Osteocyte (in vitro differentiated cells): ENCODE data around the gene TMED5. TPM values are rescaled to one million over a fixed set of nuclear protein-coding genes. Genes with fewer than 3 reads are reported as not detected.

Source experiments
- DNase-seq: peaks from one replicate; pipeline ENCODE4 v3.0.0; 2021; ENCODE audit warnings: mixed read lengths; ENCODE audit not compliant: unreplicated experiment; ENCODE audit errors: extremely low spot score
- H3K27ac Mint-ChIP-seq: one replicate; pipeline ENCODE4 v1.8.0; 2021; ENCODE audit warnings: mild to moderate bottlenecking, mixed read lengths; ENCODE audit not compliant: unreplicated experiment
- H3K27me3 Mint-ChIP-seq: one replicate; pipeline ENCODE4 v1.8.0; 2021; ENCODE audit warnings: mixed read lengths; ENCODE audit not compliant: unreplicated experiment
- H3K36me3 Mint-ChIP-seq: one replicate; pipeline ENCODE4 v1.8.0; 2021; ENCODE audit warnings: mixed read lengths; ENCODE audit not compliant: unreplicated experiment
- H3K4me1 Mint-ChIP-seq: one replicate; pipeline ENCODE4 v1.8.0; 2021; ENCODE audit warnings: mixed read lengths; ENCODE audit not compliant: unreplicated experiment
- H3K4me3 Mint-ChIP-seq: one replicate; pipeline ENCODE4 v1.8.0; 2021; ENCODE audit warnings: mild to moderate bottlenecking, moderate library complexity, mixed read lengths; ENCODE audit not compliant: unreplicated experiment
- H3K9me3 Mint-ChIP-seq: one replicate; pipeline ENCODE4 v1.8.0; 2021; ENCODE audit warnings: mixed read lengths; ENCODE audit not compliant: unreplicated experiment
- total RNA-seq: library from RNA; stranded (reverse); gene quantifications from 2 replicates; pipeline ENCODE4 v1.2.1, GENCODE V29; 2021
- TF ChIP-seq, protein P1 (sequence below): fragments of 200-600 bp; sonication (generic); IDR thresholded peaks from 2 replicates; pipeline ENCODE4 v1.5.0; 2021; ENCODE audit warnings: antibody characterized with exemption, mild to moderate bottlenecking, moderate library complexity

TMED5 gene
- total RNA-seq, 1 donor from 2014 or later, result 31.5 TPM

DNA sequence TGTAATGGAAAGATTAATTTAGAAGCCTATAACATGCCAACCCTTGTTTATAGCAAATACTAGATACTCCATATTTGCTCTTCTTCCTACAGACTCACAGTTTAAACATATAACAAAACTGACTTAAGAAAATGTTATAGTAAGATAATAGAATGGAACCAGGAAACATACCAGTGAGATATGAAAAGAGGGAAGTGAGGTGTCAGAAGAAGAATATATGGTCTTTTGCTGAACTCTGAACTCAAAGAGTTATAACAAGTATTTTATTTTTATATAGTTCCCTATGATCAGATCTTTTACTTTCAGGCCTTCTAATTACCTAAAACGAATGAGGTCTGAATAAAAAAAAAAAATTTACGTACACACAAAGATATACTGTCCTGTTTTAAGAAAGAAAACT is 20.9 kb downstream of the TMED5 start:
- TF ChIP-seq, protein P1, sequence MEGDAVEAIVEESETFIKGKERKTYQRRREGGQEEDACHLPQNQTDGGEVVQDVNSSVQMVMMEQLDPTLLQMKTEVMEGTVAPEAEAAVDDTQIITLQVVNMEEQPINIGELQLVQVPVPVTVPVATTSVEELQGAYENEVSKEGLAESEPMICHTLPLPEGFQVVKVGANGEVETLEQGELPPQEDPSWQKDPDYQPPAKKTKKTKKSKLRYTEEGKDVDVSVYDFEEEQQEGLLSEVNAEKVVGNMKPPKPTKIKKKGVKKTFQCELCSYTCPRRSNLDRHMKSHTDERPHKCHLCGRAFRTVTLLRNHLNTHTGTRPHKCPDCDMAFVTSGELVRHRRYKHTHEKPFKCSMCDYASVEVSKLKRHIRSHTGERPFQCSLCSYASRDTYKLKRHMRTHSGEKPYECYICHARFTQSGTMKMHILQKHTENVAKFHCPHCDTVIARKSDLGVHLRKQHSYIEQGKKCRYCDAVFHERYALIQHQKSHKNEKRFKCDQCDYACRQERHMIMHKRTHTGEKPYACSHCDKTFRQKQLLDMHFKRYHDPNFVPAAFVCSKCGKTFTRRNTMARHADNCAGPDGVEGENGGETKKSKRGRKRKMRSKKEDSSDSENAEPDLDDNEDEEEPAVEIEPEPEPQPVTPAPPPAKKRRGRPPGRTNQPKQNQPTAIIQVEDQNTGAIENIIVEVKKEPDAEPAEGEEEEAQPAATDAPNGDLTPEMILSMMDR, result no peak
- peaks cover 33% of the 10 kb centered on the region for H3K36me3 Mint-ChIP-seq
- no peak overlapping the region for H3K4me3 Mint-ChIP-seq
- H3K27me3 Mint-ChIP-seq, result no peaks in the 10 kb centered on the region
- H3K27ac Mint-ChIP-seq, result no peak overlapping the region
- no peaks in the 10 kb centered on the region for H3K9me3 Mint-ChIP-seq
- DNase-seq, result no peak
- no peaks in the 10 kb centered on the region for H3K4me1 Mint-ChIP-seq

GRCh38 chr1:93155335-93155734 is 24.9 kb downstream of the TMED5 start:
- Mint-ChIP-seq H3K27ac (no peak overlapping the region), H3K9me3 (no peaks in the 10 kb centered on the region), H3K4me1 (no peaks in the 10 kb centered on the region), H3K4me3 (no peak overlapping the region), H3K27me3 (no peaks in the 10 kb centered on the region), H3K36me3 (peaks cover 33% of the 10 kb centered on the region)
- TF ChIP-seq, protein P1, result no peak
- no peak for DNase-seq

DNA sequence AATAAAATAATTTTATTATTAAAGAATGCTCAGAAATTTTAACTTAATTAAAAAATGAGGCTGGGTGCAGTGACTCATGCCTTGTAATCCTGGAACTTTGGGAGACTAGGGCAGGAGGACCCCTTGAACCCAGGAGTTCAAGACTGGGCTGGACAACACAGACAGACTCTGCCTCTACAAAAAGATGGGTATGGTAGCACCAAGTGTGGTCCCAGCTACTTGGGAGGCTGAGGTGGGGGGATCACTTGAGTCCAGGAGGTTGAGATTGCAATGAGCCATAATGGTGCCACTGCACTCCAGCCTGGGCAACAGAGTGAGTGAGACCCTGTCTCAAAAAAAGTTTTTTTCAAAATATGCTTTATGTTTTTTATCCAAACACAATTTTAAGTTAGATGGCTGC is 25.3 kb downstream of the TMED5 start:
- Mint-ChIP-seq H3K27ac (no peak overlapping the region), H3K4me1 (no peaks in the 10 kb centered on the region), H3K9me3 (no peaks in the 10 kb centered on the region), H3K27me3 (no peaks in the 10 kb centered on the region), H3K4me3 (no peak overlapping the region), H3K36me3 (peaks cover 34% of the 10 kb centered on the region)
- TF ChIP-seq, protein P1, result no peak
- DNase-seq, result no peak

- TF ChIP-seq, protein P1, result no peak
- no peaks in the 10 kb centered on the region for H3K4me1 Mint-ChIP-seq
These were observed 27.4 kb downstream of the TMED5 start for GRCh38 chr1:93152835-93153234.

DNA sequence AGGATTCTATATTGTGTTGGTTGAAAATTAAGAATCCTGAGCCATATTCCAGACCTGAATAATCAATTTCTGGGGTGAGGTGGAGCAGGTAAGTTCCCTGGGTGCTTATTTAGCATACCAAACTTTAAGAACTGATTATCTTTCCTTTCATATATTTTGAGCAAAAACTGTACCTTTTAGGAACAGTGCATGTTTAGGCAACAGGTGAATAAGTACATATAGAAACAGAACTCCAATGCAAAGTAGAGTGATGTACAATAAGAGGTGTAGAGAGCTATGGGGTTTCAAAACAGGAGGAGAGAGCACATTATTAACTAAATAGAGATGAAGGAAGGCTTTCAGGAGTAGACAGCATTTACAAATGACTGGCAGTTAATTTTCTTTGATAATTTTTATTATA is 28.7 kb downstream of the TMED5 start:
- H3K4me3 Mint-ChIP-seq, result no peak overlapping the region

More at GRCh38 chr1:93152835-93153234, 27.4 kb downstream of the TMED5 start:
- H3K27ac Mint-ChIP-seq, result no peak overlapping the region
- DNase-seq, result no peak
- H3K4me3 Mint-ChIP-seq, result no peak overlapping the region
- no peaks in the 10 kb centered on the region for H3K27me3 Mint-ChIP-seq
- H3K36me3 Mint-ChIP-seq, result peaks cover 32% of the 10 kb centered on the region
- no peaks in the 10 kb centered on the region for H3K9me3 Mint-ChIP-seq

More for the DNA sequence above, 28.7 kb downstream of the TMED5 start:
- Mint-ChIP-seq H3K36me3 (peaks cover 33% of the 10 kb centered on the region), H3K4me1 (no peaks in the 10 kb centered on the region), H3K27ac (no peak overlapping the region), H3K9me3 (no peaks in the 10 kb centered on the region), H3K27me3 (no peaks in the 10 kb centered on the region)
- DNase-seq, result no peak
- TF ChIP-seq, protein P1, result no peak
